ENCODE measurements around the gene ALCAM.

GRCh38 chr3:105415951-105416350 lies 49.2 kb downstream of the ALCAM start:
- no peak for TF ChIP-seq CTCF (conservative IDR thresholded peaks at IDR 0.05; ENCODE audit: low read depth, low read length)
- no peak for TF ChIP-seq EZH2 (IDR thresholded peaks at IDR 0.05; ENCODE audit: borderline replicate concordance, low read depth, low read length, poor library complexity, severe bottlenecking)
